Naive thymus-derived CD4-positive, alpha-beta T cell (primary cell): ENCODE measurements around the gene GJC1. TPM values are rescaled to one million over a fixed set of nuclear protein-coding genes. Genes with fewer than 3 reads are reported as not detected.
"Not testable (repeated sequence)": the region's sequence is repeated elsewhere in the genome, so short reads cannot be mapped to it uniquely, and the experiment has no call there.

Experiments
- ATAC-seq: fragments of 150-1000 bp; cut with Tn5 transposase; 2 replicates; pipeline ENCODE4 v1.10.0; 2021; ENCODE audit warnings: mild to moderate bottlenecking, moderate library complexity
- CTCF ChIA-PET: fragments of 350-600 bp; sonication (Branson Sonifier 250); formaldehyde crosslinking; loops from one replicate; lab custom pipeline; 2021; ENCODE audit warnings: antibody characterized with exemption; lab: Charles Lee
- POLR2A ChIA-PET: fragments of 350-600 bp; sonication (Branson Sonifier 250); formaldehyde crosslinking; loops from one replicate; lab custom pipeline; 2021; ENCODE audit warnings: antibody characterized with exemption, inconsistent platforms; lab: Charles Lee
- DNase-seq, 9 donors: peaks; one replicate each; pipeline versions ENCODE4 v3.0.0 to v3.0.0-alpha.2; 2020 to 2022; ENCODE audit warnings: mixed read lengths in 1 of 9
- H3K27ac ChIP-seq: one replicate; pipeline ENCODE4 v1.7.0; 2013; ENCODE audit warnings: mild to moderate bottlenecking, low read depth, low read length, moderate library complexity
- H3K27me3 ChIP-seq, 2 donors: one replicate each; pipeline ENCODE4 v1.7.0; 2013; ENCODE audit warnings: low read length in 2 of 2, mild to moderate bottlenecking in 2 of 2, moderate library complexity in 2 of 2; ENCODE audit not compliant: control insufficient read depth in 2 of 2, insufficient read depth in 2 of 2
- H3K36me3 ChIP-seq, 3 experiments: 1 replicate in 2 of 3; 2 replicates in 1 of 3; pipeline ENCODE4 v1.7.0; 2013; ENCODE audit warnings: low read length in 3 of 3, mild to moderate bottlenecking in 3 of 3, moderate library complexity in 1 of 3; ENCODE audit not compliant: insufficient read depth in 3 of 3, control insufficient read depth in 2 of 3
- H3K4me1 ChIP-seq, 2 donors: one replicate each; pipeline ENCODE4 v1.7.0; 2013; ENCODE audit warnings: low read length in 2 of 2, mild to moderate bottlenecking in 2 of 2, moderate library complexity in 1 of 2; ENCODE audit not compliant: control insufficient read depth in 2 of 2, insufficient read depth in 2 of 2
- H3K4me3 ChIP-seq: 2 replicates; pipeline ENCODE4 v1.7.0; 2013; ENCODE audit warnings: mild to moderate bottlenecking, low read length
- H3K9me3 ChIP-seq, 3 experiments: 1 replicate in 2 of 3; 2 replicates in 1 of 3; pipeline ENCODE4 v1.7.0; 2013; ENCODE audit warnings: low read length in 3 of 3; ENCODE audit not compliant: control insufficient read depth in 2 of 3
- H3K27ac Mint-ChIP-seq, 9 donors: one replicate each; pipeline ENCODE4 v1.8.0; 2020 to 2022; ENCODE audit warnings: mixed read lengths in 9 of 9, mild to moderate bottlenecking in 8 of 9, moderate library complexity in 5 of 9, inconsistent platforms in 2 of 9
- H3K27me3 Mint-ChIP-seq, 5 donors: one replicate each; pipeline ENCODE4 v1.8.0; 2021 to 2022; ENCODE audit warnings: mixed read lengths in 5 of 5, mild to moderate bottlenecking in 1 of 5
- H3K36me3 Mint-ChIP-seq, 5 donors: one replicate each; pipeline ENCODE4 v1.8.0; 2020 to 2022; ENCODE audit warnings: mixed read lengths in 5 of 5, mild to moderate bottlenecking in 3 of 5, inconsistent platforms in 1 of 5
- H3K4me1 Mint-ChIP-seq, 7 donors: one replicate each; pipeline ENCODE4 v1.8.0; 2020 to 2022; ENCODE audit warnings: mixed read lengths in 7 of 7, mild to moderate bottlenecking in 3 of 7, inconsistent platforms in 1 of 7
- H3K4me3 Mint-ChIP-seq, 10 donors: one replicate each; pipeline ENCODE4 v1.8.0; 2020 to 2022; ENCODE audit warnings: mild to moderate bottlenecking in 10 of 10, mixed read lengths in 10 of 10, moderate library complexity in 6 of 10, inconsistent platforms in 2 of 10
- H3K9me3 Mint-ChIP-seq, 11 donors: one replicate each; pipeline ENCODE4 v1.8.0; 2020 to 2022; ENCODE audit warnings: mixed read lengths in 11 of 11, mild to moderate bottlenecking in 4 of 11, inconsistent platforms in 1 of 11, moderate library complexity in 1 of 11
- intact Hi-C, 2 donors: fragments of 100-400 bp; cut with micrococcal nuclease; formaldehyde crosslinking; loops; one replicate each; pipeline ENCODE4 v1.15.1; 2023
- polyA plus RNA-seq, 2 donors: library from polyadenylated mRNA; unstranded; fragments of 300-500 nt; fragmentation: Illumina TruSeq; gene quantifications; one replicate each; pipeline ENCODE4 v1.2.3, GENCODE V29; 2021
- total RNA-seq, 6 experiments: library from RNA in 5 of 6; stranded (reverse) in 5 of 6; gene quantifications; 1 replicate in 5 of 6; 2 replicates in 1 of 6; pipeline ENCODE4 v1.2.3 and lab custom pipeline; 2021 to 2026

The GJC1 gene
- total and polyA plus RNA-seq, 7 experiments from 2014 or later, result 0.20 to 1.4 TPM; not detected in 5

- H3K27ac ChIP-seq, result no peak overlapping the region
- H3K4me3 Mint-ChIP-seq, result peak overlapping the region; percentile 77 to 92 (median 82)
- ChIA-PET CTCF (no interaction called here), POLR2A (no interaction called here)
- H3K9me3 Mint-ChIP-seq, result peaks cover 0 to 3% (median 0%) of the 10 kb centered on the region in 11 donors
- no peaks in the 10 kb centered on the region for H3K9me3 ChIP-seq
- no peaks in the 10 kb centered on the region for H3K36me3 ChIP-seq
- H3K27ac Mint-ChIP-seq, result peak overlapping the region in 2 of 9 donors; percentile 52 to 58
- peak; percentile 32 for ATAC-seq
- peak overlapping the region; percentile 12 for H3K4me3 ChIP-seq
- DNase-seq, result peak in 7 of 9 donors; percentile 16 to 39 (median 26)
- intact Hi-C loops, result loop anchor here in 1 of 2 donors (2.0 kb wide), 1 partner anchor 54 kb away; no protein-coding TSS in a partner anchor
- H3K27me3 ChIP-seq, result peaks cover 11 to 28% of the 10 kb centered on the region in 2 donors
- peaks cover 0 to 5% (median 0%) of the 10 kb centered on the region in 5 donors for H3K36me3 Mint-ChIP-seq
- H3K4me1 ChIP-seq, result peaks cover 5 to 7% of the 10 kb centered on the region in 2 donors
- peaks cover 7 to 12% (median 10%) of the 10 kb centered on the region in 7 donors for H3K4me1 Mint-ChIP-seq
- peaks cover 40 to 67% (median 62%) of the 10 kb centered on the region in 5 donors for H3K27me3 Mint-ChIP-seq
These were observed 1.1 kb downstream of the GJC1 start for GRCh38 chr17:44828919-44829522.

GRCh38 chr17:44827863-44828262, 2.2 kb downstream of the GJC1 start:
- intact Hi-C loops, result loop anchor here in 1 of 2 donors (2.0 kb wide), 1 partner anchor 53 kb away; no protein-coding TSS in a partner anchor
- H3K4me1 Mint-ChIP-seq, result peaks cover 7 to 12% (median 10%) of the 10 kb centered on the region in 7 donors
- H3K9me3 Mint-ChIP-seq, result peaks cover 0 to 1% (median 0%) of the 10 kb centered on the region in 11 donors
- ChIA-PET CTCF (interaction anchor here (0.6 kb wide), 1 partner anchor 53 kb away, joined by 3 read pairs; no protein-coding TSS in a partner anchor), POLR2A (no interaction called here)
- ATAC-seq (no peak), DNase-seq (no peak)
- Histone ChIP-seq H3K36me3 (no peaks in the 10 kb centered on the region), H3K9me3 (no peaks in the 10 kb centered on the region), H3K27me3 (peaks cover 11 to 31% of the 10 kb centered on the region in 2 donors), H3K4me3 (no peak overlapping the region), H3K4me1 (peaks cover 5 to 7% of the 10 kb centered on the region in 2 donors), H3K27ac (no peak overlapping the region)
- H3K27ac Mint-ChIP-seq, result no peak overlapping the region
- H3K4me3 Mint-ChIP-seq, result no peak overlapping the region
- H3K36me3 Mint-ChIP-seq, result peaks cover 0 to 5% (median 0%) of the 10 kb centered on the region in 5 donors
- H3K27me3 Mint-ChIP-seq, result peaks cover 44 to 63% (median 54%) of the 10 kb centered on the region in 5 donors

GRCh38 chr17:44826123-44826790, 3.8 kb downstream of the GJC1 start:
- POLR2A ChIA-PET, result interaction anchor here (0.7 kb wide), 2 partner anchors 226 to 568 kb away, joined by 3 to 4 read pairs; no protein-coding TSS in a partner anchor
- peaks cover 0 to 5% (median 0%) of the 10 kb centered on the region in 5 donors for H3K36me3 Mint-ChIP-seq
- H3K27me3 Mint-ChIP-seq, result peaks cover 37 to 50% (median 45%) of the 10 kb centered on the region in 5 donors
- DNase-seq, result no peak
- intact Hi-C loops, result no loop called here
- ATAC-seq, result no peak
- Histone ChIP-seq H3K4me1 (peaks cover 5 to 7% of the 10 kb centered on the region in 2 donors), H3K36me3 (no peaks in the 10 kb centered on the region), H3K27ac (no peak overlapping the region), H3K9me3 (no peaks in the 10 kb centered on the region), H3K4me3 (no peak overlapping the region), H3K27me3 (peaks cover 7 to 31% of the 10 kb centered on the region in 2 donors)
- H3K27ac Mint-ChIP-seq, result no peak overlapping the region
- CTCF ChIA-PET, result interaction anchor here (0.6 kb wide), 1 partner anchor 51 kb away, joined by 3 read pairs; no protein-coding TSS in a partner anchor
- no peaks in the 10 kb centered on the region for H3K9me3 Mint-ChIP-seq
- H3K4me1 Mint-ChIP-seq, result peaks cover 7 to 12% (median 10%) of the 10 kb centered on the region in 7 donors
- H3K4me3 Mint-ChIP-seq, result no peak overlapping the region

GRCh38 chr17:44825236-44825635, 4.9 kb downstream of the GJC1 start:
- CTCF ChIA-PET, result interaction anchor here (0.7 kb wide), 1 partner anchor 55 kb away, joined by 3 read pairs; no protein-coding TSS in a partner anchor
- peaks cover 32 to 52% (median 44%) of the 10 kb centered on the region in 5 donors for H3K27me3 Mint-ChIP-seq
- H3K4me3 Mint-ChIP-seq, H3K4me3 ChIP-seq, H3K4me1 ChIP-seq, DNase-seq, H3K36me3 ChIP-seq, H3K27ac Mint-ChIP-seq, POLR2A ChIA-PET, H3K9me3 ChIP-seq, H3K27ac ChIP-seq, H3K36me3 Mint-ChIP-seq, intact Hi-C loops, H3K9me3 Mint-ChIP-seq, ATAC-seq: not testable (repeated sequence)
- peaks cover 0 to 25% of the 10 kb centered on the region in 2 donors for H3K27me3 ChIP-seq
- peaks cover 6 to 12% (median 9%) of the 10 kb centered on the region in 7 donors for H3K4me1 Mint-ChIP-seq

GRCh38 chr17:44820631-44821212, 9.4 kb downstream of the GJC1 start:
- no peak for DNase-seq
- Mint-ChIP-seq H3K4me1 (no peaks in the 10 kb centered on the region), H3K27me3 (peaks cover 11 to 43% (median 29%) of the 10 kb centered on the region in 5 donors), H3K4me3 (no peak overlapping the region), H3K36me3 (no peaks in the 10 kb centered on the region), H3K27ac (no peak overlapping the region), H3K9me3 (no peaks in the 10 kb centered on the region)
- intact Hi-C loops, result no loop called here
- POLR2A ChIA-PET, result no interaction called here
- Histone ChIP-seq H3K27ac (no peak overlapping the region), H3K27me3 (peaks cover 0 to 2% of the 10 kb centered on the region in 2 donors), H3K4me1 (no peaks in the 10 kb centered on the region), H3K9me3 (no peaks in the 10 kb centered on the region), H3K4me3 (no peak overlapping the region), H3K36me3 (no peaks in the 10 kb centered on the region)
- CTCF ChIA-PET, result no interaction called here
- ATAC-seq, result no peak

- intact Hi-C loops, H3K27me3 ChIP-seq, DNase-seq, H3K36me3 ChIP-seq, H3K27ac Mint-ChIP-seq, H3K27ac ChIP-seq, CTCF ChIA-PET, H3K36me3 Mint-ChIP-seq, H3K9me3 ChIP-seq, H3K4me3 Mint-ChIP-seq, H3K4me3 ChIP-seq, POLR2A ChIA-PET, ATAC-seq, H3K4me1 Mint-ChIP-seq, H3K4me1 ChIP-seq, H3K9me3 Mint-ChIP-seq: not testable (repeated sequence)
- H3K27me3 Mint-ChIP-seq, result peaks cover 11 to 29% (median 19%) of the 10 kb centered on the region in 5 donors
These were observed 11.6 kb downstream of the GJC1 start for GRCh38 chr17:44818508-44818907.
